Cortex of kidney (tissue), 1 donor: ENCODE measurements around the gene GALNT10.
A peak's percentile ranks its signal among the peaks of the same experiment; 100 is the strongest.

Experiments used
- DNase-seq: peaks from one replicate; lab custom pipeline; 2025; lab: John Stamatoyannopoulos, UW

Gene GALNT10

GRCh38 chr5:154444556-154445421, 254.3 kb downstream of the GALNT10 start:
- no peak for DNase-seq

- DNase-seq = peak; percentile 17
Observed at GRCh38 chr5:154445422-154446194, 255.1 kb downstream of the GALNT10 start, which contains the start of gene SAP30L. Gene SAP30L, plus strand, starts transcription at chr5:154445997. Its CDS starts 608 bp downstream, at chr5:154446605.

- no peak for DNase-seq
Observed at GRCh38 chr5:154446195-154447088, 255.9 kb downstream of the GALNT10 start.

GRCh38 chr5:154447089-154447725, 256.7 kb downstream of the GALNT10 start:
- DNase-seq = no peak

GRCh38 chr5:154449786-154450185, 259.3 kb downstream of the GALNT10 start:
- DNase-seq = no peak

- no peak for DNase-seq
Observed at GRCh38 chr5:154451957-154452356, 261.4 kb downstream of the GALNT10 start.

GRCh38 chr5:154455585-154455984, 265.1 kb downstream of the GALNT10 start:
- DNase-seq = no peak

GRCh38 chr5:154456540-154456939, 266.0 kb downstream of the GALNT10 start:
- DNase-seq = no peak

- DNase-seq = no peak
Observed at GRCh38 chr5:154459015-154459414, 268.5 kb downstream of the GALNT10 start.

- no peak for DNase-seq
Observed at GRCh38 chr5:154460172-154460571, 269.6 kb downstream of the GALNT10 start.

GRCh38 chr5:154461531-154461930, 271.0 kb downstream of the GALNT10 start:
- no peak for DNase-seq

- DNase-seq = no peak
Observed at GRCh38 chr5:154464438-154464837, 273.9 kb downstream of the GALNT10 start.

GRCh38 chr5:154465169-154465568, 274.6 kb downstream of the GALNT10 start:
- DNase-seq = no peak

- no peak for DNase-seq
Observed at GRCh38 chr5:154466147-154466546, 275.6 kb downstream of the GALNT10 start.

GRCh38 chr5:154466671-154467070, 276.1 kb downstream of the GALNT10 start:
- DNase-seq = no peak

GRCh38 chr5:154467655-154468354, 277.3 kb downstream of the GALNT10 start:
- no peak for DNase-seq

GRCh38 chr5:154470137-154470536, 279.6 kb downstream of the GALNT10 start:
- no peak for DNase-seq
